PC-3 (cell line): ENCODE measurements around the gene LTC4S. TPM values are rescaled to one million over a fixed set of nuclear protein-coding genes. Genes with fewer than 3 reads are reported as not detected.

Source experiments
- ATAC-seq: fragments of 200-7000 bp; cut with Tn5 transposase; 2 replicates; pipeline ENCODE4 v1.9.1; 2020; ENCODE audit warnings: mild to moderate bottlenecking, moderate library complexity
- BruUV-seq: library from RNA; stranded (reverse); fragments of 400-500 nt; replicated peaks from 2 replicates; lab custom pipeline; 2021; lab: Mats Ljungman, UMichigan
- CTCF ChIA-PET: fragments of 300-600 bp; sonication (Branson Sonifier 250); formaldehyde crosslinking; loops from one replicate; lab custom pipeline; 2022; ENCODE audit warnings: antibody characterized with exemption; lab: Charles Lee
- POLR2A ChIA-PET: fragments of 300-600 bp; sonication (Branson Sonifier 250); formaldehyde crosslinking; loops from one replicate; lab custom pipeline; 2022; ENCODE audit warnings: antibody characterized with exemption; ENCODE audit not compliant: unreplicated experiment; lab: Charles Lee
- DNase-seq: peaks from one replicate; pipeline ENCODE4 v3.0.0-alpha.2; 2015
- H2AFZ ChIP-seq: fragments of 300-600 bp; sonication (generic); 2 replicates; pipeline ENCODE4 v1.6.0; 2016; ENCODE audit warnings: antibody characterized with exemption, low read length
- H3F3A ChIP-seq: fragments of 300-600 bp; sonication (generic); one replicate; pipeline ENCODE4 v1.6.0; 2017; ENCODE audit warnings: antibody characterized with exemption, low read length, control low read depth, mild to moderate bottlenecking; ENCODE audit not compliant: unreplicated experiment
- H3K27ac ChIP-seq: fragments of 300-600 bp; sonication (generic); 2 replicates; pipeline ENCODE4 v1.5.1; 2016; ENCODE audit warnings: mild to moderate bottlenecking, low read length
- H3K27me3 ChIP-seq: fragments of 300-600 bp; sonication (generic); 2 replicates; pipeline ENCODE4 v1.6.1; 2016; ENCODE audit warnings: low read length, mixed read lengths
- H3K36me3 ChIP-seq: fragments of 300-600 bp; sonication (generic); 2 replicates; pipeline ENCODE4 v1.6.1; 2016; ENCODE audit warnings: low read depth, mixed run types, low read length, mixed read lengths
- H3K4me1 ChIP-seq: fragments of 300-600 bp; sonication (generic); 2 replicates; pipeline ENCODE4 v1.5.1; 2016; ENCODE audit warnings: low read length; ENCODE audit not compliant: insufficient read depth
- H3K4me2 ChIP-seq: fragments of 300-600 bp; sonication (generic); 2 replicates; pipeline ENCODE4 v1.6.0; 2016; ENCODE audit warnings: low read length
- H3K4me3 ChIP-seq: fragments of 300-600 bp; sonication (generic); 2 replicates; pipeline ENCODE4 v1.5.1; 2016; ENCODE audit warnings: mild to moderate bottlenecking, low read length, mixed read lengths
- H3K79me2 ChIP-seq: fragments of 300-600 bp; sonication (generic); 2 replicates; pipeline ENCODE4 v1.6.1; 2017; ENCODE audit warnings: low read length, mixed read lengths
- H3K9ac ChIP-seq: fragments of 300-600 bp; sonication (generic); 2 replicates; pipeline ENCODE4 v1.6.0; 2016; ENCODE audit warnings: mild to moderate bottlenecking, low read length
- H3K9me2 ChIP-seq: fragments of 300-600 bp; sonication (generic); replicated peaks from 2 replicates; pipeline ENCODE4 v1.6.1; 2016; ENCODE audit warnings: mixed run types, low read length, mixed read lengths
- H3K9me3 ChIP-seq: fragments of 300-600 bp; sonication (generic); 2 replicates; pipeline ENCODE4 v1.6.1; 2016; ENCODE audit warnings: low read length, mixed read lengths
- H4K20me1 ChIP-seq: fragments of 300-600 bp; sonication (generic); 2 replicates; pipeline ENCODE4 v1.6.1; 2016; ENCODE audit warnings: low read length, mixed read lengths
- EZH2 ChIP-seq: fragments of 300-600 bp; sonication (generic); IDR thresholded peaks from one replicate; pipeline ENCODE4 v1.6.1; 2017; ENCODE audit warnings: antibody characterized with exemption, mild to moderate bottlenecking, low read length; ENCODE audit not compliant: unreplicated experiment
- EZH2phosphoT487 ChIP-seq: fragments of 300-600 bp; sonication (generic); IDR thresholded peaks from 2 replicates; pipeline ENCODE4 v1.6.1; 2018; ENCODE audit warnings: mild to moderate bottlenecking, antibody characterized with exemption, low read length, borderline replicate concordance
- intact Hi-C: fragments of 100-400 bp; cut with micrococcal nuclease; formaldehyde crosslinking; loops from 2 replicates; pipeline ENCODE4 v1.9.0; 2023
- total RNA-seq: library from RNA; depleted of rRNA; stranded (reverse); fragments of >200 nt; gene quantifications from 2 replicates; pipeline ENCODE4 v1.2.3, GENCODE V29; 2014
- TF ChIP-seq, protein P1 (sequence below): fragments of 300-600 bp; sonication (generic); conservative IDR thresholded peaks from 2 replicates; pipeline ENCODE4 v1.5.1; 2017; ENCODE audit warnings: antibody characterized with exemption, low read depth, mild to moderate bottlenecking, low read length

Gene LTC4S
- total RNA-seq, 1 experiment from 2014 or later = 1.5 TPM

DNA sequence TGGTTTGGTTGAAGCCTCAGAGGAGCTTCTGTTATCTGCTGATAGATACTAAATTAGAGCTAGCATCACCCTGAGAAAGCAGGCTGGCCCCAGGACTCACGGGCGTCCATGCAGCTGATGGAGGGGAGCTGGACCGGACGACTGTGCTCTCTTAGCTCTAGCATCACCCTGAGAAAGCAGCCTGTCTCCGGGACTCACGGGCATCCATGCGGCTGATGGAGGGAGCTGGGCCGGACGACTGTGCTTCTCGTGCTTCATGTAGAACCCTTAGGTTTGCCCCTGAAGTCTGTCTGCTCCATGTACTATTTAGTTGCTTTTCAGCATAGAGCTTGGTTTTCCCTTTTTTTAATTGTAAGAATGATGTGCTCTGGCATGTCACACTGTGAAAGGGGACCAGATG, 16.3 kb upstream of the LTC4S start:
- no peak for ATAC-seq
- H2AFZ ChIP-seq = no peak overlapping the region
- no peak for DNase-seq
- ChIA-PET POLR2A (no interaction called here), CTCF (no interaction called here)
- H3K9ac ChIP-seq = no peak overlapping the region
- no peaks in the 10 kb centered on the region for H3K4me1 ChIP-seq
- no peaks in the 10 kb centered on the region for H3K9me3 ChIP-seq
- H3K36me3 ChIP-seq = peaks cover under 1% of the 10 kb centered on the region; the same call in 1 of the 2 replicates
- no peak overlapping the region for H3K4me2 ChIP-seq
- H4K20me1 ChIP-seq = no peaks in the 10 kb centered on the region
- no peaks in the 10 kb centered on the region for H3K79me2 ChIP-seq
- no peak overlapping the region for H3K27ac ChIP-seq
- H3K4me3 ChIP-seq = no peak overlapping the region
- H3F3A ChIP-seq = no peaks in the 10 kb centered on the region
- TF ChIP-seq EZH2 = no peak
- no peak for TF ChIP-seq EZH2phosphoT487
- TF ChIP-seq, protein P1, sequence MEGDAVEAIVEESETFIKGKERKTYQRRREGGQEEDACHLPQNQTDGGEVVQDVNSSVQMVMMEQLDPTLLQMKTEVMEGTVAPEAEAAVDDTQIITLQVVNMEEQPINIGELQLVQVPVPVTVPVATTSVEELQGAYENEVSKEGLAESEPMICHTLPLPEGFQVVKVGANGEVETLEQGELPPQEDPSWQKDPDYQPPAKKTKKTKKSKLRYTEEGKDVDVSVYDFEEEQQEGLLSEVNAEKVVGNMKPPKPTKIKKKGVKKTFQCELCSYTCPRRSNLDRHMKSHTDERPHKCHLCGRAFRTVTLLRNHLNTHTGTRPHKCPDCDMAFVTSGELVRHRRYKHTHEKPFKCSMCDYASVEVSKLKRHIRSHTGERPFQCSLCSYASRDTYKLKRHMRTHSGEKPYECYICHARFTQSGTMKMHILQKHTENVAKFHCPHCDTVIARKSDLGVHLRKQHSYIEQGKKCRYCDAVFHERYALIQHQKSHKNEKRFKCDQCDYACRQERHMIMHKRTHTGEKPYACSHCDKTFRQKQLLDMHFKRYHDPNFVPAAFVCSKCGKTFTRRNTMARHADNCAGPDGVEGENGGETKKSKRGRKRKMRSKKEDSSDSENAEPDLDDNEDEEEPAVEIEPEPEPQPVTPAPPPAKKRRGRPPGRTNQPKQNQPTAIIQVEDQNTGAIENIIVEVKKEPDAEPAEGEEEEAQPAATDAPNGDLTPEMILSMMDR = no peak
- no peaks in the 10 kb centered on the region for H3K27me3 ChIP-seq
- no peaks in the 10 kb centered on the region for H3K9me2 ChIP-seq
- intact Hi-C loops = no loop called here
- no TSS peak for BruUV-seq

DNA sequence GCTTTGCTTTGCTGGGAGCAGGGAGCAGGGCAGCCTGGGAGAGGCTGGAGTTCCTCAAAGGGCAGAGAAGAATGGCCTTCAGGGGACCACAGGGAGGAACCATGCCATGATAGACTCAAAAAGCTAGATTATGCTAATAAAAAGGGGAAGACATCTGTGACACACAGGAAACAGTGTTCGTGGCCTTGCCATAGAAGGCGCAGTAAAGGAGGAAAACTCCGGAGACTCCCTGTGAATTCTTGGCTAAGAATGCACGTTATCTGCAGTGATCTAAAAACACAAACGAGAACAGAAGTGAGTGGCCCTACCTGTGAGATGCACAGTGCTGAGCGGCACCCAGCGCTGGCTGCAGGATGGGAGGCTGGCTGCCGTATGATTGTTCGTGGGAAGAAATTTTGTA, 15.9 kb upstream of the LTC4S start:
- no peaks in the 10 kb centered on the region for H3K79me2 ChIP-seq
- ATAC-seq (no peak), DNase-seq (no peak)
- H3K4me2 ChIP-seq = no peak overlapping the region
- no peak overlapping the region for H3K27ac ChIP-seq
- intact Hi-C loops = no loop called here
- POLR2A ChIA-PET = no interaction called here
- no peaks in the 10 kb centered on the region for H3K27me3 ChIP-seq
- no peak overlapping the region for H2AFZ ChIP-seq
- CTCF ChIA-PET = no interaction called here
- no peaks in the 10 kb centered on the region for H4K20me1 ChIP-seq
- no peaks in the 10 kb centered on the region for H3F3A ChIP-seq
- no peaks in the 10 kb centered on the region; the same call in 1 of the 2 replicates for H3K36me3 ChIP-seq
- no peaks in the 10 kb centered on the region for H3K4me1 ChIP-seq
- no peaks in the 10 kb centered on the region for H3K9me2 ChIP-seq
- TF ChIP-seq, protein P1 = no peak
- TF ChIP-seq EZH2 = no peak
- no peak overlapping the region for H3K4me3 ChIP-seq
- BruUV-seq = no TSS peak
- no peaks in the 10 kb centered on the region for H3K9me3 ChIP-seq
- no peak overlapping the region for H3K9ac ChIP-seq

DNA sequence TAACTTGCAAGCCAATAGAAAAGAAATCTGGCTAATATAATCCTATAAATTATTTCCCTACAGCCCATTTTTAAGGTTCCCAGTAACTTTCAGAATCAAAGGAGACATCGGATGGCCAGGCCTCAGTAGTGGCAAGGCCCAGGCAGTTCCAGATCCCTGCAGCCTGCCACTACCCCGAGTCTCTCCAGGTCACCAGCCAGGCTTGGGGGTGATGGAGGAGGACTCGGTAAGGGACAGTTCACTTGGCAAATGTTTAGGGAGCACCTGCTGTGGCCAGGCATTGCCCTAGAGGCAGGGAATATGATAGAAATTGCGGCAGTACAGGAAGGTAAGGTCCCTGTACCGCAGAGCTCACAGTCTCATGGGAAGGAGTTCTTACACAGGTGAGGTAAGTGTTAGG, 15.2 kb upstream of the LTC4S start:
- Histone ChIP-seq H3K79me2 (no peaks in the 10 kb centered on the region), H3K4me1 (no peaks in the 10 kb centered on the region), H3K4me3 (no peak overlapping the region), H3F3A (no peaks in the 10 kb centered on the region), H3K36me3 (no peaks in the 10 kb centered on the region; the same call in 1 of the 2 replicates), H3K9me2 (no peaks in the 10 kb centered on the region), H3K9ac (no peak overlapping the region), H4K20me1 (no peaks in the 10 kb centered on the region), H3K9me3 (no peaks in the 10 kb centered on the region), H3K4me2 (no peak overlapping the region), H3K27me3 (no peaks in the 10 kb centered on the region), H3K27ac (no peak overlapping the region), H2AFZ (no peak overlapping the region)
- intact Hi-C loops = no loop called here
- POLR2A ChIA-PET = no interaction called here
- TF ChIP-seq EZH2 (no peak), EZH2phosphoT487 (no peak)
- TF ChIP-seq, protein P1 = no peak
- no peak for DNase-seq
- ATAC-seq = no peak
- CTCF ChIA-PET = no interaction called here
- no TSS peak for BruUV-seq
